Naive thymus-derived CD4-positive, alpha-beta T cell (primary cell): ENCODE data around the gene TMEM229B. TPM values are rescaled to one million over a fixed set of nuclear protein-coding genes. Genes with fewer than 3 reads are reported as not detected.
A peak's percentile ranks its signal among the peaks of the same experiment; 100 is the strongest.

Experiments
- ATAC-seq: fragments of 150-1000 bp; cut with Tn5 transposase; 2 replicates; pipeline ENCODE4 v1.10.0; 2021; ENCODE audit warnings: mild to moderate bottlenecking, moderate library complexity
- CTCF ChIA-PET: fragments of 350-600 bp; sonication (Branson Sonifier 250); formaldehyde crosslinking; loops from one replicate; lab custom pipeline; 2021; ENCODE audit warnings: antibody characterized with exemption; lab: Charles Lee
- POLR2A ChIA-PET: fragments of 350-600 bp; sonication (Branson Sonifier 250); formaldehyde crosslinking; loops from one replicate; lab custom pipeline; 2021; ENCODE audit warnings: antibody characterized with exemption, inconsistent platforms; lab: Charles Lee
- DNase-seq, 9 donors: peaks; one replicate each; pipeline versions ENCODE4 v3.0.0 to v3.0.0-alpha.2; 2020 to 2022; ENCODE audit warnings: mixed read lengths in 1 of 9
- H3K27ac ChIP-seq: one replicate; pipeline ENCODE4 v1.7.0; 2013; ENCODE audit warnings: mild to moderate bottlenecking, low read depth, low read length, moderate library complexity
- H3K27me3 ChIP-seq, 2 donors: one replicate each; pipeline ENCODE4 v1.7.0; 2013; ENCODE audit warnings: low read length in 2 of 2, mild to moderate bottlenecking in 2 of 2, moderate library complexity in 2 of 2; ENCODE audit not compliant: control insufficient read depth in 2 of 2, insufficient read depth in 2 of 2
- H3K36me3 ChIP-seq, 3 experiments: 1 replicate in 2 of 3; 2 replicates in 1 of 3; pipeline ENCODE4 v1.7.0; 2013; ENCODE audit warnings: low read length in 3 of 3, mild to moderate bottlenecking in 3 of 3, moderate library complexity in 1 of 3; ENCODE audit not compliant: insufficient read depth in 3 of 3, control insufficient read depth in 2 of 3
- H3K4me1 ChIP-seq, 2 donors: one replicate each; pipeline ENCODE4 v1.7.0; 2013; ENCODE audit warnings: low read length in 2 of 2, mild to moderate bottlenecking in 2 of 2, moderate library complexity in 1 of 2; ENCODE audit not compliant: control insufficient read depth in 2 of 2, insufficient read depth in 2 of 2
- H3K4me3 ChIP-seq: 2 replicates; pipeline ENCODE4 v1.7.0; 2013; ENCODE audit warnings: mild to moderate bottlenecking, low read length
- H3K9me3 ChIP-seq, 3 experiments: 1 replicate in 2 of 3; 2 replicates in 1 of 3; pipeline ENCODE4 v1.7.0; 2013; ENCODE audit warnings: low read length in 3 of 3; ENCODE audit not compliant: control insufficient read depth in 2 of 3
- H3K27ac Mint-ChIP-seq, 9 donors: one replicate each; pipeline ENCODE4 v1.8.0; 2020 to 2022; ENCODE audit warnings: mixed read lengths in 9 of 9, mild to moderate bottlenecking in 8 of 9, moderate library complexity in 5 of 9, inconsistent platforms in 2 of 9
- H3K27me3 Mint-ChIP-seq, 5 donors: one replicate each; pipeline ENCODE4 v1.8.0; 2021 to 2022; ENCODE audit warnings: mixed read lengths in 5 of 5, mild to moderate bottlenecking in 1 of 5
- H3K36me3 Mint-ChIP-seq, 5 donors: one replicate each; pipeline ENCODE4 v1.8.0; 2020 to 2022; ENCODE audit warnings: mixed read lengths in 5 of 5, mild to moderate bottlenecking in 3 of 5, inconsistent platforms in 1 of 5
- H3K4me1 Mint-ChIP-seq, 7 donors: one replicate each; pipeline ENCODE4 v1.8.0; 2020 to 2022; ENCODE audit warnings: mixed read lengths in 7 of 7, mild to moderate bottlenecking in 3 of 7, inconsistent platforms in 1 of 7
- H3K4me3 Mint-ChIP-seq, 10 donors: one replicate each; pipeline ENCODE4 v1.8.0; 2020 to 2022; ENCODE audit warnings: mild to moderate bottlenecking in 10 of 10, mixed read lengths in 10 of 10, moderate library complexity in 6 of 10, inconsistent platforms in 2 of 10
- H3K9me3 Mint-ChIP-seq, 11 donors: one replicate each; pipeline ENCODE4 v1.8.0; 2020 to 2022; ENCODE audit warnings: mixed read lengths in 11 of 11, mild to moderate bottlenecking in 4 of 11, inconsistent platforms in 1 of 11, moderate library complexity in 1 of 11
- intact Hi-C, 2 donors: fragments of 100-400 bp; cut with micrococcal nuclease; formaldehyde crosslinking; loops; one replicate each; pipeline ENCODE4 v1.15.1; 2023
- polyA plus RNA-seq, 2 donors: library from polyadenylated mRNA; unstranded; fragments of 300-500 nt; fragmentation: Illumina TruSeq; gene quantifications; one replicate each; pipeline ENCODE4 v1.2.3, GENCODE V29; 2021
- total RNA-seq, 6 experiments: library from RNA in 5 of 6; stranded (reverse) in 5 of 6; gene quantifications; 1 replicate in 5 of 6; 2 replicates in 1 of 6; pipeline ENCODE4 v1.2.3 and lab custom pipeline; 2021 to 2026

TMEM229B gene
- total and polyA plus RNA-seq, 7 experiments from 2014 or later: 19.1 to 32.2 (median 30.6) TPM

GRCh38 chr14:67526181-67526580 is 37.7 kb upstream of the TMEM229B start:
- CTCF ChIA-PET: interaction anchor here (0.5 to 3.5 kb wide), 10 partner anchors 10 to 218 kb away, joined by 3 to 24 read pairs (median 6); partner anchors contain the start of gene TMEM229B
- no peaks in the 10 kb centered on the region for H3K9me3 ChIP-seq

GRCh38 chr14:67525389-67525788 is 36.9 kb upstream of the TMEM229B start:
- Histone ChIP-seq H3K4me3 (no peak overlapping the region), H3K27ac (no peak overlapping the region), H3K36me3 (no peaks in the 10 kb centered on the region), H3K9me3 (no peaks in the 10 kb centered on the region), H3K27me3 (no peaks in the 10 kb centered on the region), H3K4me1 (no peaks in the 10 kb centered on the region)
- POLR2A ChIA-PET: interaction anchor here (0.5 kb wide), 1 partner anchor 168 kb away, joined by 3 read pairs; no protein-coding TSS in a partner anchor
- no peak for DNase-seq
- H3K9me3 Mint-ChIP-seq: peaks cover 0 to 1% (median 0%) of the 10 kb centered on the region in 11 donors
- no peaks in the 10 kb centered on the region for H3K36me3 Mint-ChIP-seq
- intact Hi-C loops: loop anchor here in 1 of 2 donors (5.0 kb wide), 2 partner anchors 98 to 142 kb away; no protein-coding TSS in a partner anchor
- H3K27ac Mint-ChIP-seq: no peak overlapping the region
- H3K4me3 Mint-ChIP-seq: no peak overlapping the region
- CTCF ChIA-PET: interaction anchor here (1.1 to 3.3 kb wide), 3 partner anchors 97 to 179 kb away, joined by 6 to 19 read pairs (median 19); no protein-coding TSS in a partner anchor
- ATAC-seq: no peak
- peaks cover 30 to 77% (median 37%) of the 10 kb centered on the region in 5 donors for H3K27me3 Mint-ChIP-seq
- H3K4me1 Mint-ChIP-seq: peaks cover 0 to 6% (median 0%) of the 10 kb centered on the region in 7 donors

More at GRCh38 chr14:67526181-67526580, 37.7 kb upstream of the TMEM229B start:
- no peak for DNase-seq
- H3K4me1 ChIP-seq: no peaks in the 10 kb centered on the region
- no peaks in the 10 kb centered on the region for H3K27me3 ChIP-seq
- Mint-ChIP-seq H3K4me3 (no peak overlapping the region), H3K4me1 (peaks cover 0 to 6% (median 0%) of the 10 kb centered on the region in 7 donors), H3K9me3 (peaks cover 0 to 1% (median 0%) of the 10 kb centered on the region in 11 donors), H3K27ac (no peak overlapping the region), H3K27me3 (peaks cover 30 to 76% (median 37%) of the 10 kb centered on the region in 5 donors), H3K36me3 (no peaks in the 10 kb centered on the region)
- POLR2A ChIA-PET: interaction anchor here (0.5 kb wide), 1 partner anchor 169 kb away, joined by 3 read pairs; no protein-coding TSS in a partner anchor
- ATAC-seq: no peak
- intact Hi-C loops: loop anchor here (1.0 to 5.0 kb wide), 7 partner anchors 45 to 178 kb away; partner anchors contain the start of gene ARG2 (in 1 of the 2)
- H3K27ac ChIP-seq: no peak overlapping the region
- no peaks in the 10 kb centered on the region for H3K36me3 ChIP-seq
- no peak overlapping the region for H3K4me3 ChIP-seq

GRCh38 chr14:67524634-67524963 is 36.1 kb upstream of the TMEM229B start:
- Histone ChIP-seq H3K9me3 (no peaks in the 10 kb centered on the region), H3K4me3 (no peak overlapping the region), H3K36me3 (no peaks in the 10 kb centered on the region), H3K27ac (no peak overlapping the region), H3K27me3 (no peaks in the 10 kb centered on the region), H3K4me1 (no peaks in the 10 kb centered on the region)
- Mint-ChIP-seq H3K4me1 (peaks cover 0 to 6% (median 0%) of the 10 kb centered on the region in 7 donors), H3K9me3 (peaks cover 0 to 1% (median 0%) of the 10 kb centered on the region in 11 donors), H3K27me3 (peaks cover 29 to 77% (median 37%) of the 10 kb centered on the region in 5 donors), H3K4me3 (no peak overlapping the region), H3K27ac (no peak overlapping the region), H3K36me3 (no peaks in the 10 kb centered on the region)
- ChIA-PET POLR2A (no interaction called here), CTCF (interaction anchor here (1.0 to 1.1 kb wide), 2 partner anchors 48 to 180 kb away, joined by 3 to 6 read pairs; no protein-coding TSS in a partner anchor)
- DNase-seq (no peak), ATAC-seq (no peak)
- intact Hi-C loops: no loop called here

GRCh38 chr14:67523764-67524633 is 35.5 kb upstream of the TMEM229B start:
- POLR2A ChIA-PET: no interaction called here
- Mint-ChIP-seq H3K9me3 (peaks cover 0 to 1% (median 0%) of the 10 kb centered on the region in 11 donors), H3K4me3 (no peak overlapping the region), H3K27ac (no peak overlapping the region), H3K4me1 (peaks cover 0 to 6% (median 0%) of the 10 kb centered on the region in 7 donors), H3K36me3 (no peaks in the 10 kb centered on the region), H3K27me3 (peaks cover 26 to 77% (median 38%) of the 10 kb centered on the region in 5 donors)
- Histone ChIP-seq H3K4me1 (no peaks in the 10 kb centered on the region), H3K4me3 (no peak overlapping the region), H3K9me3 (no peaks in the 10 kb centered on the region), H3K27me3 (no peaks in the 10 kb centered on the region), H3K36me3 (no peaks in the 10 kb centered on the region), H3K27ac (no peak overlapping the region)
- ATAC-seq (no peak), DNase-seq (no peak)
- CTCF ChIA-PET: interaction anchor here (1.0 to 1.1 kb wide), 2 partner anchors 49 to 180 kb away, joined by 3 to 6 read pairs; no protein-coding TSS in a partner anchor
- intact Hi-C loops: no loop called here

- Histone ChIP-seq H3K27me3 (no peaks in the 10 kb centered on the region), H3K27ac (no peak overlapping the region), H3K9me3 (no peaks in the 10 kb centered on the region), H3K36me3 (no peaks in the 10 kb centered on the region), H3K4me3 (no peak overlapping the region), H3K4me1 (no peaks in the 10 kb centered on the region)
- H3K4me3 Mint-ChIP-seq: peak overlapping the region in 1 of 10 donors; percentile 29
- ChIA-PET CTCF (interaction anchor here (0.7 kb wide), 1 partner anchor 86 kb away, joined by 3 read pairs; no protein-coding TSS in a partner anchor), POLR2A (no interaction called here)
- H3K27me3 Mint-ChIP-seq: peaks cover 26 to 81% (median 43%) of the 10 kb centered on the region in 5 donors
- no peak for DNase-seq
- no peak for ATAC-seq
- no peak overlapping the region for H3K27ac Mint-ChIP-seq
- no peaks in the 10 kb centered on the region for H3K36me3 Mint-ChIP-seq
- peaks cover 0 to 1% (median 0%) of the 10 kb centered on the region in 11 donors for H3K9me3 Mint-ChIP-seq
- intact Hi-C loops: no loop called here
- peaks cover 0 to 6% (median 0%) of the 10 kb centered on the region in 7 donors for H3K4me1 Mint-ChIP-seq
These were observed 33.7 kb upstream of the TMEM229B start for GRCh38 chr14:67522270-67522669.

- Mint-ChIP-seq H3K9me3 (no peaks in the 10 kb centered on the region), H3K36me3 (no peaks in the 10 kb centered on the region), H3K27me3 (peaks cover 14 to 84% (median 28%) of the 10 kb centered on the region in 5 donors), H3K4me3 (no peak overlapping the region), H3K4me1 (peaks cover 4 to 14% (median 12%) of the 10 kb centered on the region in 7 donors), H3K27ac (no peak overlapping the region)
- H3K9me3 ChIP-seq: no peaks in the 10 kb centered on the region
- ATAC-seq: no peak
- no peak overlapping the region for H3K27ac ChIP-seq
- CTCF ChIA-PET: interaction anchor here (1.3 kb wide), 1 partner anchor 51 kb away, joined by 4 read pairs; no protein-coding TSS in a partner anchor
- POLR2A ChIA-PET: no interaction called here
- no peak overlapping the region for H3K4me3 ChIP-seq
- no peaks in the 10 kb centered on the region for H3K36me3 ChIP-seq
- DNase-seq: no peak
- intact Hi-C loops: no loop called here
- peaks cover 7 to 11% of the 10 kb centered on the region in 2 donors for H3K4me1 ChIP-seq
- no peaks in the 10 kb centered on the region for H3K27me3 ChIP-seq
These were observed 32.0 kb upstream of the TMEM229B start for GRCh38 chr14:67520482-67520881.
